ENCODE data around the gene PRXL2A. TPM values are rescaled to one million over a fixed set of nuclear protein-coding genes. Genes with fewer than 3 reads are reported as not detected.

PRXL2A gene
- total RNA-seq, 2 experiments from 2014 or later = 13.6 to 14.0 TPM

DNA sequence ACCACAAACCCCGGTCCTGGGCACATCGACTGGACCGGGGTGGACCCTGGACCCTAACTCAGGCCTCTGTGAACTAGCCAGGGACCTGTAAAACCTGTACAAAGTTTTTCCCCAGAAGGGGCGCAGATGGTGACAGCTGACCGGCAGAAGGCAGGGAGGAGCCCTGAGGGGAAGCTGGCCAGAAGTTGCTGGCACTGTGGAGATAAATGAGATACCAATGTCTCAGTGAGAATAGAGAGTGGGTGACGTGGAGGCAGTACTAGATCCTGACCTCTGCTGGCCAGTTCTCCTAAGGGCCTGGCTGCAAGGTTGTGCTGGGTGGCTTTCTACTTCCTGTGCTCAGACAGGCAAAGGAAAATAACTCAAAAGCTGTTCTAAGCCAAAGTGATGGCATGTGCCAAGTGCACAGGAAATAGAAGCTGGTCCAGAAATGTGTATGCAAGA lies 35.2 kb downstream of the PRXL2A start:
- peak overlapping the region; percentile 46 for H3K4me3 Mint-ChIP-seq
- no peaks in the 10 kb centered on the region for H3K9me3 Mint-ChIP-seq
- ATAC-seq (ENCODE audit: low read depth) (peak; percentile 83), DNase-seq (peak; percentile 43)
- peak overlapping the region; percentile 85 for H3K27ac Mint-ChIP-seq
- peaks cover 27% of the 10 kb centered on the region for H3K4me1 Mint-ChIP-seq
- H3K27me3 Mint-ChIP-seq = peaks cover 12% of the 10 kb centered on the region
- POLR2A ChIA-PET = interaction anchor here (0.7 to 3.6 kb wide), 10 partner anchors 9 to 93 kb away, joined by 3 to 30 read pairs (median 4); partner anchors contain the start of gene PRXL2A
- H3K36me3 Mint-ChIP-seq = no peaks in the 10 kb centered on the region

DNA sequence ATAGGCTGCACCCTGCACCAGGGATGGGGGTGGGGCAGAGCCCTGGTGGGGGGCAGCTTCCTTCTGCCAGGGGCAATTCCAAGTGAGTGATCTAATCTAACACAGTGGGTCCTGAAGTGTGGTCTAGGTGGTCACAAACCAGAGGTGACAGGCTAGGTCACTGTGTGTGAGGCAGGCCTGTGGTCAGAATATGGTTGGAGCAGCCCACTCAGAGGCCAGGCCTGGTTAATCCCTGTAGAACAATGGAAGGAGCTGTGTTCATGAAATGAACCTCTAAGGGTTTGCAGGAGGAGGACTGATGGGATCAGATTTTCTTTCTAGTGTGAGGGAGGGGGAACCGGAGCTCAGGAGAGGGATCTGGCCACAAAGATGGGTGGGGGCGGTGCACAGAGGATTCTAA lies 35.8 kb downstream of the PRXL2A start:
- H3K4me3 Mint-ChIP-seq = peak overlapping the region; percentile 46
- peak; percentile 4 for ATAC-seq (ENCODE audit: low read depth)
- H3K27me3 Mint-ChIP-seq = peaks cover 12% of the 10 kb centered on the region
- H3K36me3 Mint-ChIP-seq = no peaks in the 10 kb centered on the region
- peaks cover 27% of the 10 kb centered on the region for H3K4me1 Mint-ChIP-seq
- POLR2A ChIA-PET = interaction anchor here (0.6 to 3.6 kb wide), 14 partner anchors 9 to 242 kb away, joined by 3 to 30 read pairs (median 4); partner anchors contain the start of gene PRXL2A
- peak overlapping the region; percentile 85 for H3K27ac Mint-ChIP-seq
- H3K9me3 Mint-ChIP-seq = no peaks in the 10 kb centered on the region
- DNase-seq = no peak

GRCh38 chr10:80444646-80445319 lies 36.4 kb downstream of the PRXL2A start:
- ATAC-seq (ENCODE audit: low read depth) (peak; percentile 76), DNase-seq (peak; percentile 69)
- POLR2A ChIA-PET = interaction anchor here (0.6 to 3.6 kb wide), 15 partner anchors 8 to 242 kb away, joined by 3 to 30 read pairs (median 4); no protein-coding TSS in a partner anchor
- H3K9me3 Mint-ChIP-seq = no peaks in the 10 kb centered on the region
- no peaks in the 10 kb centered on the region for H3K36me3 Mint-ChIP-seq
- peaks cover 12% of the 10 kb centered on the region for H3K27me3 Mint-ChIP-seq
- peaks cover 27% of the 10 kb centered on the region for H3K4me1 Mint-ChIP-seq
- peak overlapping the region; percentile 85 for H3K27ac Mint-ChIP-seq
- peak overlapping the region; percentile 29 for H3K4me3 Mint-ChIP-seq

GRCh38 chr10:80447436-80448190 lies 39.3 kb downstream of the PRXL2A start:
- POLR2A ChIA-PET = interaction anchor here (0.6 kb wide), 1 partner anchor 112 kb away, joined by 5 read pairs; no protein-coding TSS in a partner anchor
- H3K9me3 Mint-ChIP-seq = no peaks in the 10 kb centered on the region

DNA sequence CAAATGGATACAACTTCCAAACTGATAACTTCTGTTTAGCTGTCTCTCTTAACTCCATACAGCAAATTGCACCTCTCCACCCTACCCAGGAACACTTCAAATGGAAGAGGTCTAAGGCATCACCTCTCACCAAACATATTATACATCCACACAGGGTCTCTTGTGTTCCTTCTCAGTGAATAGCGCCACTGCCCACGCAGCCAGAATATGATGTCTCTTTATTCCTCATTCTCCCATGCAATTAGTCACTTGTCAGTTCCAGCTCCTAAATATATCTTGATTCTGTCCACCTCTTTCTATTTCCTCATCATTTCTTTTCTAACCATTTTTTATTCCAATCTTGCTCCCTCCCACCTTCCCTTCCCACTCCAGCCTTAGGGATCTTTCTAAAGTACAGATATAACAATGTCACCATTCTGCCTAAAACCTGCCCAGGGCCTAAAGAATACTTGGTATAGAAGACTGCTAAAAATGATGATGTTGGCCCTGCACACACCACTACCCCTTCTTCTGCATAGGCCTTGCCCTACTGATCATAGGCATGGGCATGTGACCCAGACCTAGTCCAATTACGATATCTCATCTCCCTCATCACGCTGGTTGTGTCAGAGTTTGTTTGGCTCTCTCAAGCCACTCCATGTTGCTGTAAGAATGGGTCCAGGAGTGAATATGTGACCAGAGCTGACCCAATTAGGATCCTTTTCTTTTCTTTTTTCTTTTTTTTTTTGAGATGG lies 40.0 kb downstream of the PRXL2A start:
- no peak for ATAC-seq (ENCODE audit: low read depth)
- peak overlapping the region; percentile 0 for H3K27ac Mint-ChIP-seq
- H3K4me1 Mint-ChIP-seq = peaks cover 28% of the 10 kb centered on the region
- no peaks in the 10 kb centered on the region for H3K36me3 Mint-ChIP-seq
- POLR2A ChIA-PET = interaction anchor here (0.9 kb wide), 1 partner anchor 49 kb away, joined by 4 read pairs; no protein-coding TSS in a partner anchor
- no peaks in the 10 kb centered on the region for H3K9me3 Mint-ChIP-seq
- H3K27me3 Mint-ChIP-seq = peaks cover 10% of the 10 kb centered on the region
- no peak for DNase-seq
- H3K4me3 Mint-ChIP-seq = no peak overlapping the region

More at GRCh38 chr10:80447436-80448190, 39.3 kb downstream of the PRXL2A start:
- Mint-ChIP-seq H3K27me3 (peaks cover 10% of the 10 kb centered on the region), H3K4me3 (no peak overlapping the region), H3K27ac (peak overlapping the region; percentile 0), H3K36me3 (no peaks in the 10 kb centered on the region), H3K4me1 (peaks cover 27% of the 10 kb centered on the region)
- no peak for ATAC-seq (ENCODE audit: low read depth)
- no peak for DNase-seq

DNA sequence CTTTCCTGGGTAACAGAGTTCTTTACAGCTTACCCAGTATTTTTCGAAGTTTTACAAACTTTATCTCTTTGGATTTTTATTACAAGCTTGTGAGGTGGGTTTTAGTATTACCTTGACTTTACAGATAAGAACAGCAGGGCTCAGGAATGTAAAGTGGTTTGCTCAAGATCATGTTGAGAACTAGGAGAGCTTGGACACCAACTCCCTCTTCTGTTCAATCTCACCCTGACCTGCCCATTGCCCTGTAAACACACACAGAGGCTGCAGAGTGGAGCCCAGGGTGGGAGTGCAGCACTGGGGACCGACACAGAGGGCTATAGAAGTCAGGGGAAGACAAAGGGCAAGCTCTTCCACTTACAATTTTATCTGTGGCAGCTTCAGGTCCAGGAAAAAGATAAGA lies 41.2 kb downstream of the PRXL2A start:
- DNase-seq (no peak), ATAC-seq (ENCODE audit: low read depth) (no peak)
- H3K9me3 Mint-ChIP-seq = no peaks in the 10 kb centered on the region
- H3K4me1 Mint-ChIP-seq = peaks cover 19% of the 10 kb centered on the region
- H3K27ac Mint-ChIP-seq = no peak overlapping the region
- no peak overlapping the region for H3K4me3 Mint-ChIP-seq
- peaks cover 10% of the 10 kb centered on the region for H3K27me3 Mint-ChIP-seq
- no peaks in the 10 kb centered on the region for H3K36me3 Mint-ChIP-seq
- POLR2A ChIA-PET = interaction anchor here (0.9 to 1.2 kb wide), 2 partner anchors 9 to 48 kb away, joined by 4 to 5 read pairs; no protein-coding TSS in a partner anchor

DNA sequence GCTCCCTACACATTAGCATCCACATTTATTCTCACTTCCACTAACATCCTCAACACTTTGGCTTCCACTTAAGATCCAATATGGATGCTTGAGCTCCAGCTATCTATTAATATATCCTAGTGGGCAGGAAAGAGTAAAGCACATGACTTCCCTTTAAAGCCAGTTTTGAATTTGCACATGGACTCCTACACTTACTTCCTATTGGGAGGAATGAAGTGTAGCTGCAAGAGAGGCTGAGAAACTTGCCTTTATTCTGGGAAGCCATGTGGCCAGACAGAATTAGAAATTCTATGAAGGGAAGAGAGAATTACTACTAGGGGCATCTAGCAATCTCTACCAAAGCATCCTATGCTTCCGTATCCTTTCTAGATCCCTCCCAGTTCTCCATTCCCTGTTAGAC lies 42.8 kb downstream of the PRXL2A start:
- Mint-ChIP-seq H3K4me3 (no peak overlapping the region), H3K4me1 (peaks cover 13% of the 10 kb centered on the region), H3K36me3 (peaks cover 8% of the 10 kb centered on the region), H3K9me3 (no peaks in the 10 kb centered on the region), H3K27ac (no peak overlapping the region), H3K27me3 (peaks cover 10% of the 10 kb centered on the region)
- ATAC-seq (ENCODE audit: low read depth) (no peak), DNase-seq (no peak)
- POLR2A ChIA-PET = interaction anchor here (0.5 to 0.9 kb wide), 2 partner anchors 9 to 33 kb away, joined by 3 to 6 read pairs; no protein-coding TSS in a partner anchor

DNA sequence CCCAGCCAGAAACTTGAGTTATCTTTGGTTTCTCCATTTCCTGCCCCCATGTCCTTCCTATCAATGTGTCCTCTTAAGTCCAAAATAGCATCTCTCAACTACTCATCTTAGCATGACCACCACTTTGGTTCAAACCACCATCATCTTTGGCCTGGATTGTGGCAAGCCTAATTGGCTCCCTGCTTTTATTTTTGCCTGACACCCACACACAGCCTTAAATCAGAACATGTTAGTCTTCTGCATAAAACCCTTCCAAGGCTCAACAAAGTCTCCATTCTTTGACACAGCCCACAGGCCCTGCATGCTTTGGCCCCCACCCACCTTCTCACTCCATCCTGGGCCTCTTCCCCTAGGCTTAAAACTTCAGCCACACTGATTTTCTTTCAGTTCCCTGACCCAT lies 43.7 kb downstream of the PRXL2A start:
- POLR2A ChIA-PET = interaction anchor here (1.2 to 1.3 kb wide), 2 partner anchors 13 to 59 kb away, joined by 4 read pairs; no protein-coding TSS in a partner anchor

DNA sequence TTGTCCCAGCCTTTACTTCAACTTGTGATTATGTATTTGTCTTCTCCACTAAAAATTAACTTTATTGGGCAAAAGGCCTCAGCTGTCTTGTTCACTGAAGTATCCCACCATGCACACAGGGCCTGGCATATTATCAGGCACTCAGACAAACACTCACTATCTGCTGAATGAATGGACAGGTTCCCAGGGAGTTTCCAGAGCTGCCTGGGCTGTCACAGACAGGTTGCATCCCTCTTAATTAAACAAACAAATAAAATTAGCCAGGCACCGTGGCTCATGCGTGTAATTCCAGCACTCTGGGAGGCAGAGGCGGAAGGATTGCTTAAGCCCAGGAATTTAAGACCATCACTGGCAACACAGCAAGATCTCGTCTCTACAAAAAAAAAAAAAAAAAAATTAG lies 44.3 kb downstream of the PRXL2A start:
- Mint-ChIP-seq H3K4me1 (peaks cover 15% of the 10 kb centered on the region), H3K36me3 (peaks cover 11% of the 10 kb centered on the region), H3K27ac (no peak overlapping the region), H3K4me3 (no peak overlapping the region), H3K27me3 (peaks cover 6% of the 10 kb centered on the region), H3K9me3 (no peaks in the 10 kb centered on the region)
- POLR2A ChIA-PET = interaction anchor here (0.9 to 1.3 kb wide), 4 partner anchors 9 to 59 kb away, joined by 4 to 6 read pairs (median 4); no protein-coding TSS in a partner anchor
- DNase-seq (no peak), ATAC-seq (ENCODE audit: low read depth) (no peak)

More for the DNA sequence above, 43.7 kb downstream of the PRXL2A start:
- peaks cover 6% of the 10 kb centered on the region for H3K27me3 Mint-ChIP-seq
- DNase-seq (no peak), ATAC-seq (ENCODE audit: low read depth) (no peak)
- no peak overlapping the region for H3K4me3 Mint-ChIP-seq
- peaks cover 15% of the 10 kb centered on the region for H3K4me1 Mint-ChIP-seq
- no peaks in the 10 kb centered on the region for H3K9me3 Mint-ChIP-seq
- H3K27ac Mint-ChIP-seq = no peak overlapping the region
- H3K36me3 Mint-ChIP-seq = peaks cover 11% of the 10 kb centered on the region

DNA sequence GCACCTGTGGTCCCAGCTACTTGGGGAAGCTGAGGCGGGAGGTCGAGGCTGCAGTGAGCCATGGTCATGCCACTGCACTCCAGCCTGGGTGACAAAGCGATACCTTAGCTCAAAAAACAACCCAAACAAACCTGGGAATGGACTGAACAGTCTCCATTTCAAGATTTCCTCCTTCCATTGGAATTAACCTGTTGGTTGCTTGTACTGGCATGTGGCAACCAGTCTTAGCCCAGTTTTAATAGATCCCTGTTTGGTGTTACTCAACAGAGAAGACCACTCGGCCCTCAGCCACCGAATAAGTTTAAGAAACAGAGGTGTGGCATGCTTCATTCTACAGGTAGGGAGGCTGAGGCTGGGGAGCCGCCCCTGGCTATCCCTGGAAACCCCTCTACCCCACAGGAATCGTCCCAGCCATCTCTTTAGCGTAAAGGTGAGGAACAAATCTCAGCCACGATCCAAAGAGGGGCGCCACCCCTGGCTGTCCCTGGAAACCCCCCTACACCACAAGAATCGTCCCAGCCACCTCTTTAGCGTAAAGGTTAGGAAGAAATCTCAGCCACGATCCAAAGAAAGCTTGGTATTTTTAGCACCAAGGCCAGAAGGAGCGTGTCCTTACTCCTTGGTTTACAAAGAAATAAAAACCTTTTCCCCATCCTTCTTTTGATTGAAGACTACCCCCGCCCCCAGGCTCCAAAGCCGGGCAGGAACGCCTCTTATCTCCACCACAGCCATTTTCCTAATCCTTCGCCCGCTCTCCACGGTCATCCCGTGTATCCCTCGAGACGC lies 44.9 kb downstream of the PRXL2A start:
- DNase-seq (no peak), ATAC-seq (ENCODE audit: low read depth) (no peak)
- Mint-ChIP-seq H3K27me3 (peaks cover 1% of the 10 kb centered on the region), H3K36me3 (peaks cover 15% of the 10 kb centered on the region), H3K4me3 (peak overlapping the region; percentile 72), H3K9me3 (no peaks in the 10 kb centered on the region), H3K4me1 (peaks cover 21% of the 10 kb centered on the region), H3K27ac (peak overlapping the region; percentile 71)
- POLR2A ChIA-PET = interaction anchor here (0.8 to 1.3 kb wide), 5 partner anchors 9 to 58 kb away, joined by 3 to 6 read pairs (median 4); no protein-coding TSS in a partner anchor

GRCh38 chr10:80453842-80454512 lies 45.6 kb downstream of the PRXL2A start, which contains the start of gene TSPAN14:
Gene TSPAN14, plus strand, starts transcription at chr10:80454310. Its CDS starts 34,924 bp downstream, at chr10:80489234.
- H3K4me3 Mint-ChIP-seq = peak within 1 kb of the TSS; percentile 99
- peaks cover 28% of the 10 kb centered on the region for H3K4me1 Mint-ChIP-seq
- POLR2A ChIA-PET = interaction anchor here (0.8 to 2.5 kb wide), 6 partner anchors 10 to 50 kb away, joined by 3 to 10 read pairs (median 6); no protein-coding TSS in a partner anchor
- peak; percentile 84 for DNase-seq
- H3K27me3 Mint-ChIP-seq = no peaks in the 10 kb centered on the region
- peak within 1 kb of the TSS; percentile 92 for H3K27ac Mint-ChIP-seq
- no peaks in the 10 kb centered on the region for H3K9me3 Mint-ChIP-seq
- peak; percentile 73 for ATAC-seq (ENCODE audit: low read depth)
- peaks cover 17% of the 10 kb centered on the region for H3K36me3 Mint-ChIP-seq

All from activated naive CD8-positive, alpha-beta T cell treated with anti-CD3 and anti-CD28 coated beads, Interleukin-2, amount 10 ng/mL, durations not matched to agents 7 days and 5 days (primary cell).